ENCODE data around the gene ANTXRL. TPM values are rescaled to one million over a fixed set of nuclear protein-coding genes. Genes with fewer than 3 reads are reported as not detected.

ANTXRL gene
- total RNA-seq, 2 experiments from 2014 or later, result not detected

GRCh38 chr10:46287846-46288477 is 1.2 kb downstream of the ANTXRL start:
- H3K4me1 Mint-ChIP-seq (ENCODE audit: low read depth), result peaks cover 15% of the 10 kb centered on the region
- intact Hi-C loops (cut with micrococcal nuclease), result no loop called here
- no peaks in the 10 kb centered on the region for H3K9me3 Mint-ChIP-seq
- POLR2A ChIA-PET, result no interaction called here
- H3K4me3 Mint-ChIP-seq, result no peak overlapping the region
- peaks cover 6% of the 10 kb centered on the region for H3K27me3 Mint-ChIP-seq
- no peak for ATAC-seq
- CTCF ChIA-PET, result no interaction called here
- no peak overlapping the region for H3K27ac Mint-ChIP-seq
- no peak for TF ChIP-seq CTCF (IDR thresholded peaks at IDR 0.05)
- no peak for DNase-seq
- H3K36me3 Mint-ChIP-seq (ENCODE audit: low read depth), result no peaks in the 10 kb centered on the region

- no peak for TF ChIP-seq CTCF (IDR thresholded peaks at IDR 0.05)
- Mint-ChIP-seq H3K4me3 (no peak overlapping the region), H3K36me3 (ENCODE audit: low read depth) (no peaks in the 10 kb centered on the region), H3K27ac (no peak overlapping the region), H3K27me3 (peaks cover 4% of the 10 kb centered on the region), H3K4me1 (ENCODE audit: low read depth) (peaks cover 10% of the 10 kb centered on the region), H3K9me3 (no peaks in the 10 kb centered on the region)
- CTCF ChIA-PET, result no interaction called here
- POLR2A ChIA-PET, result no interaction called here
- ATAC-seq, result no peak
- intact Hi-C loops (cut with micrococcal nuclease), result no loop called here
- DNase-seq, result no peak
Observed at GRCh38 chr10:46288601-46289206, 1.9 kb downstream of the ANTXRL start.

GRCh38 chr10:46289209-46289810 is 2.5 kb downstream of the ANTXRL start:
- H3K9me3 Mint-ChIP-seq, result no peaks in the 10 kb centered on the region
- no peak for ATAC-seq
- POLR2A ChIA-PET, result no interaction called here
- intact Hi-C loops (cut with micrococcal nuclease), result no loop called here
- H3K4me3 Mint-ChIP-seq, result no peak overlapping the region
- no peak for DNase-seq
- no peaks in the 10 kb centered on the region for H3K27me3 Mint-ChIP-seq
- H3K27ac Mint-ChIP-seq, result no peak overlapping the region
- no peak for TF ChIP-seq CTCF (IDR thresholded peaks at IDR 0.05)
- H3K4me1 Mint-ChIP-seq (ENCODE audit: low read depth), result peaks cover 4% of the 10 kb centered on the region
- CTCF ChIA-PET, result no interaction called here
- H3K36me3 Mint-ChIP-seq (ENCODE audit: low read depth), result no peaks in the 10 kb centered on the region

GRCh38 chr10:46290101-46290886 is 3.5 kb downstream of the ANTXRL start:
- H3K4me3 Mint-ChIP-seq, result no peak overlapping the region
- DNase-seq (no peak), ATAC-seq (no peak)
- TF ChIP-seq CTCF (IDR thresholded peaks at IDR 0.05), result no peak
- ChIA-PET POLR2A (no interaction called here), CTCF (interaction anchor here (1.2 kb wide), 1 partner anchor 62 kb away, joined by 3 read pairs; no protein-coding TSS in a partner anchor)
- no peaks in the 10 kb centered on the region for H3K36me3 Mint-ChIP-seq (ENCODE audit: low read depth)
- H3K27me3 Mint-ChIP-seq, result no peaks in the 10 kb centered on the region
- intact Hi-C loops (cut with micrococcal nuclease), result no loop called here
- H3K9me3 Mint-ChIP-seq, result no peaks in the 10 kb centered on the region
- no peak overlapping the region for H3K27ac Mint-ChIP-seq
- H3K4me1 Mint-ChIP-seq (ENCODE audit: low read depth), result peaks cover 2% of the 10 kb centered on the region

Measured in activated CD8-positive, alpha-beta T cell treated with anti-CD3 and anti-CD28 coated beads for 36 hours (primary cell).